ENCODE data around the gene IER3. TPM values are rescaled to one million over a fixed set of nuclear protein-coding genes. Genes with fewer than 3 reads are reported as not detected.

IER3 gene
- total RNA-seq, 1 donor from 2014 or later: 4.8 TPM

GRCh38 chr6:30780642-30780920, 36.2 kb upstream of the IER3 start:
- DNase-seq (ENCODE audit: low spot score): no peak
- H3K4me3 Mint-ChIP-seq (ENCODE audit: unreplicated experiment): no peak overlapping the region
- H3K27ac Mint-ChIP-seq (ENCODE audit: unreplicated experiment): no peak overlapping the region
- H3K36me3 Mint-ChIP-seq (ENCODE audit: low read depth, unreplicated experiment): peaks cover 4% of the 10 kb centered on the region
- peaks cover 2% of the 10 kb centered on the region for H3K27me3 Mint-ChIP-seq (ENCODE audit: unreplicated experiment)
- H3K4me1 Mint-ChIP-seq (ENCODE audit: unreplicated experiment): peaks cover 4% of the 10 kb centered on the region
- no peaks in the 10 kb centered on the region for H3K9me3 Mint-ChIP-seq (ENCODE audit: unreplicated experiment)
- TF ChIP-seq CTCF (IDR thresholded peaks at IDR 0.05; ENCODE audit: unreplicated experiment): no peak

- TF ChIP-seq CTCF (IDR thresholded peaks at IDR 0.05; ENCODE audit: unreplicated experiment): no peak
- H3K27ac Mint-ChIP-seq (ENCODE audit: unreplicated experiment): no peak overlapping the region
- peaks cover 4% of the 10 kb centered on the region for H3K36me3 Mint-ChIP-seq (ENCODE audit: low read depth, unreplicated experiment)
- no peak overlapping the region for H3K4me3 Mint-ChIP-seq (ENCODE audit: unreplicated experiment)
- H3K27me3 Mint-ChIP-seq (ENCODE audit: unreplicated experiment): peaks cover 2% of the 10 kb centered on the region
- H3K4me1 Mint-ChIP-seq (ENCODE audit: unreplicated experiment): peaks cover 4% of the 10 kb centered on the region
- DNase-seq (ENCODE audit: low spot score): no peak
- no peaks in the 10 kb centered on the region for H3K9me3 Mint-ChIP-seq (ENCODE audit: unreplicated experiment)
Observed at GRCh38 chr6:30779850-30780641, 35.7 kb upstream of the IER3 start.

GRCh38 chr6:30778001-30778635, 33.8 kb upstream of the IER3 start:
- Mint-ChIP-seq H3K9me3 (ENCODE audit: unreplicated experiment) (no peaks in the 10 kb centered on the region), H3K27me3 (ENCODE audit: unreplicated experiment) (peaks cover 2% of the 10 kb centered on the region), H3K36me3 (ENCODE audit: low read depth, unreplicated experiment) (peaks cover 4% of the 10 kb centered on the region), H3K4me3 (ENCODE audit: unreplicated experiment) (no peak overlapping the region), H3K27ac (ENCODE audit: unreplicated experiment) (no peak overlapping the region), H3K4me1 (ENCODE audit: unreplicated experiment) (peaks cover 4% of the 10 kb centered on the region)
- TF ChIP-seq CTCF (IDR thresholded peaks at IDR 0.05; ENCODE audit: unreplicated experiment): no peak
- no peak for DNase-seq (ENCODE audit: low spot score)

GRCh38 chr6:30777155-30777485, 32.8 kb upstream of the IER3 start:
- TF ChIP-seq CTCF (IDR thresholded peaks at IDR 0.05; ENCODE audit: unreplicated experiment): no peak
- no peak overlapping the region for H3K4me3 Mint-ChIP-seq (ENCODE audit: unreplicated experiment)

GRCh38 chr6:30776390-30777154, 32.2 kb upstream of the IER3 start:
- no peak for TF ChIP-seq CTCF (IDR thresholded peaks at IDR 0.05; ENCODE audit: unreplicated experiment)
- no peaks in the 10 kb centered on the region for H3K9me3 Mint-ChIP-seq (ENCODE audit: unreplicated experiment)
- H3K4me3 Mint-ChIP-seq (ENCODE audit: unreplicated experiment): no peak overlapping the region
- peaks cover 4% of the 10 kb centered on the region for H3K36me3 Mint-ChIP-seq (ENCODE audit: low read depth, unreplicated experiment)
- DNase-seq (ENCODE audit: low spot score): no peak
- peaks cover 2% of the 10 kb centered on the region for H3K27me3 Mint-ChIP-seq (ENCODE audit: unreplicated experiment)
- H3K27ac Mint-ChIP-seq (ENCODE audit: unreplicated experiment): no peak overlapping the region
- no peaks in the 10 kb centered on the region for H3K4me1 Mint-ChIP-seq (ENCODE audit: unreplicated experiment)

More at GRCh38 chr6:30777155-30777485, 32.8 kb upstream of the IER3 start:
- Mint-ChIP-seq H3K9me3 (ENCODE audit: unreplicated experiment) (no peaks in the 10 kb centered on the region), H3K36me3 (ENCODE audit: low read depth, unreplicated experiment) (peaks cover 4% of the 10 kb centered on the region), H3K27ac (ENCODE audit: unreplicated experiment) (no peak overlapping the region), H3K4me1 (ENCODE audit: unreplicated experiment) (peaks cover 3% of the 10 kb centered on the region), H3K27me3 (ENCODE audit: unreplicated experiment) (peaks cover 2% of the 10 kb centered on the region)
- no peak for DNase-seq (ENCODE audit: low spot score)
